Measurements from ENCODE around the gene PRDM16.
A peak's percentile ranks its signal among the peaks of the same experiment; 100 is the strongest.

PRDM16 gene

GRCh38 chr1:3360646-3361257, 291.7 kb downstream of the PRDM16 start (continued):
- TF ChIP-seq ZNF596 (tag by site-specific recombination; IDR thresholded peaks at IDR 0.05) (no peak), ZBTB6 (tag by site-specific recombination; IDR thresholded peaks at IDR 0.05) (no peak), ZNF571 (tag by site-specific recombination; IDR thresholded peaks at IDR 0.05) (no peak)

GRCh38 chr1:3363023-3363422, 294.0 kb downstream of the PRDM16 start:
- CTCF ChIA-PET, result interaction anchor here (0.7 to 1.0 kb wide), 3 partner anchors 10 to 265 kb away, joined by 3 read pairs; no protein-coding TSS in a partner anchor
- H3K9me3 ChIP-seq (ENCODE audit: control insufficient read depth, insufficient read depth, low read depth, low read length), result no peaks in the 10 kb centered on the region
- peak; percentile 75 for TF ChIP-seq SCRT2 (tag by site-specific recombination; IDR thresholded peaks at IDR 0.05)
- TF ChIP-seq ZNF302 (tag by site-specific recombination; IDR thresholded peaks at IDR 0.05; ENCODE audit: low read depth), result no peak
- no peak for TF ChIP-seq ELK4 (IDR thresholded peaks at IDR 0.05; ENCODE audit: borderline replicate concordance, low read depth, low read length)
- peak; percentile 62 for TF ChIP-seq REST (tag by site-specific recombination; IDR thresholded peaks at IDR 0.05)
- TF ChIP-seq ZNF791 (tag by site-specific recombination; IDR thresholded peaks at IDR 0.05), result no peak
- no peak for TF ChIP-seq AEBP2 (tag by site-specific recombination; IDR thresholded peaks at IDR 0.05; ENCODE audit: borderline replicate concordance)
- no peak for TF ChIP-seq ZFP37 (tag by site-specific recombination; IDR thresholded peaks at IDR 0.05)
- TF ChIP-seq ZNF660 (tag by site-specific recombination; IDR thresholded peaks at IDR 0.05), result no peak
- no peak overlapping the region for H3K4me3 ChIP-seq (ENCODE audit: low read depth, low read length)
- H3K4me1 ChIP-seq (ENCODE audit: control insufficient read depth, insufficient read depth, low read length), result peaks cover 18% of the 10 kb centered on the region
- POLR2A ChIA-PET, result no interaction called here
- no peak overlapping the region for H3K27ac ChIP-seq (ENCODE audit: extremely low read depth, low read depth, low read length)
- no peaks in the 10 kb centered on the region for H3K36me3 ChIP-seq (ENCODE audit: control insufficient read depth in 2 of 2, insufficient read depth in 1 of 2, low read length in 2 of 2)

- H3K9me3 ChIP-seq (ENCODE audit: control insufficient read depth, insufficient read depth, low read depth, low read length), result no peaks in the 10 kb centered on the region
- POLR2A ChIA-PET, result no interaction called here
- peaks cover 18% of the 10 kb centered on the region for H3K4me1 ChIP-seq (ENCODE audit: control insufficient read depth, insufficient read depth, low read length)
- H3K36me3 ChIP-seq (ENCODE audit: control insufficient read depth in 2 of 2, insufficient read depth in 1 of 2, low read length in 2 of 2), result no peaks in the 10 kb centered on the region
- no peak overlapping the region; the same call in 1 of the 2 replicates for H3K27ac ChIP-seq (ENCODE audit: extremely low read depth, low read depth, low read length)
- CTCF ChIA-PET, result interaction anchor here (0.7 to 0.9 kb wide), 2 partner anchors 11 to 14 kb away, joined by 3 read pairs; no protein-coding TSS in a partner anchor
- H3K4me3 ChIP-seq (ENCODE audit: low read depth, low read length), result no peak overlapping the region
- TF ChIP-seq ZSCAN4 (tag by site-specific recombination; IDR thresholded peaks at IDR 0.05), result no peak
- no peak for TF ChIP-seq ZNF777 (tag by site-specific recombination; IDR thresholded peaks at IDR 0.05; ENCODE audit: borderline replicate concordance)
- TF ChIP-seq ZNF707 (tag by site-specific recombination; IDR thresholded peaks at IDR 0.05), result no peak
- no peak for TF ChIP-seq ZNF529 (tag by site-specific recombination; IDR thresholded peaks at IDR 0.05; ENCODE audit: insufficient replicate concordance)
- TF ChIP-seq MZF1 (tag by site-specific recombination; IDR thresholded peaks at IDR 0.05; ENCODE audit: borderline replicate concordance), result no peak
- no peak for TF ChIP-seq ZSCAN23 (tag by site-specific recombination; IDR thresholded peaks at IDR 0.05)
- TF ChIP-seq ZNF610 (tag by site-specific recombination; IDR thresholded peaks at IDR 0.05; ENCODE audit: borderline replicate concordance), result no peak
- TF ChIP-seq ZNF239 (tag by site-specific recombination; IDR thresholded peaks at IDR 0.05), result no peak
- TF ChIP-seq ZBTB7A (tag by site-specific recombination; IDR thresholded peaks at IDR 0.05; ENCODE audit: low read depth), result no peak
- TF ChIP-seq GLI2 (tag by site-specific recombination; IDR thresholded peaks at IDR 0.05; ENCODE audit: borderline replicate concordance, low read depth), result no peak
- no peak for TF ChIP-seq ZBTB48 (tag by site-specific recombination; IDR thresholded peaks at IDR 0.05)
- no peak for TF ChIP-seq ZNF26 (tag by site-specific recombination; IDR thresholded peaks at IDR 0.05)
Measured at GRCh38 chr1:3363756-3364155, 294.8 kb downstream of the PRDM16 start.
